ENCODE measurements around the gene GRID1. TPM values are rescaled to one million over a fixed set of nuclear protein-coding genes. Genes with fewer than 3 reads are reported as not detected.

GRID1 gene
- total RNA-seq, 1 donor from 2014 or later, result 7.1 TPM

- Histone ChIP-seq H3K27me3 (no peaks in the 10 kb centered on the region), H3K4me3 (no peak overlapping the region), H3K9me3 (no peaks in the 10 kb centered on the region), H3K4me1 (no peaks in the 10 kb centered on the region), H3K36me3 (no peaks in the 10 kb centered on the region), H3K27ac (no peak overlapping the region)
- intact Hi-C loops (cut with DNase I), result no loop called here
- TF ChIP-seq CTCF (IDR thresholded peaks at IDR 0.05) (no peak), POLR2A (IDR thresholded peaks at IDR 0.05) (no peak), POLR2AphosphoS5 (IDR thresholded peaks at IDR 0.05; ENCODE audit: insufficient read depth in 1 of 2, low read depth in 1 of 2) (no peak)
- DNase-seq (ENCODE audit: extremely low spot score in 2 of 2), result no peak
Observed at GRCh38 chr10:86136934-86137333, 229.7 kb downstream of the GRID1 start.

GRCh38 chr10:86135191-86135590, 231.4 kb downstream of the GRID1 start:
- Histone ChIP-seq H3K36me3 (no peaks in the 10 kb centered on the region), H3K4me3 (no peak overlapping the region), H3K4me1 (no peaks in the 10 kb centered on the region), H3K27me3 (no peaks in the 10 kb centered on the region), H3K9me3 (no peaks in the 10 kb centered on the region), H3K27ac (no peak overlapping the region)
- no peak for TF ChIP-seq CTCF (IDR thresholded peaks at IDR 0.05)
- no peak for TF ChIP-seq POLR2AphosphoS5 (IDR thresholded peaks at IDR 0.05; ENCODE audit: insufficient read depth in 1 of 2, low read depth in 1 of 2)
- no peak for TF ChIP-seq POLR2A (IDR thresholded peaks at IDR 0.05)
- intact Hi-C loops (cut with DNase I), result no loop called here
- DNase-seq (ENCODE audit: extremely low spot score in 2 of 2), result no peak

GRCh38 chr10:86130737-86131475, 235.7 kb downstream of the GRID1 start:
- Histone ChIP-seq H3K9me3 (no peaks in the 10 kb centered on the region), H3K4me3 (no peak overlapping the region), H3K27ac (no peak overlapping the region), H3K27me3 (no peaks in the 10 kb centered on the region), H3K4me1 (no peaks in the 10 kb centered on the region), H3K36me3 (no peaks in the 10 kb centered on the region)
- TF ChIP-seq CTCF (IDR thresholded peaks at IDR 0.05), result no peak
- no peak for TF ChIP-seq POLR2A (IDR thresholded peaks at IDR 0.05)
- TF ChIP-seq POLR2AphosphoS5 (IDR thresholded peaks at IDR 0.05; ENCODE audit: insufficient read depth in 1 of 2, low read depth in 1 of 2), result no peak
- intact Hi-C loops (cut with DNase I), result no loop called here
- DNase-seq (ENCODE audit: extremely low spot score in 2 of 2), result no peak

- Histone ChIP-seq H3K9me3 (no peaks in the 10 kb centered on the region), H3K4me1 (no peaks in the 10 kb centered on the region), H3K27ac (no peak overlapping the region), H3K36me3 (no peaks in the 10 kb centered on the region), H3K4me3 (no peak overlapping the region), H3K27me3 (no peaks in the 10 kb centered on the region)
- no peak for DNase-seq (ENCODE audit: extremely low spot score in 2 of 2)
- intact Hi-C loops (cut with DNase I), result no loop called here
- no peak for TF ChIP-seq CTCF (IDR thresholded peaks at IDR 0.05)
Observed at GRCh38 chr10:86130041-86130440, 236.6 kb downstream of the GRID1 start.

GRCh38 chr10:86128360-86128759, 238.2 kb downstream of the GRID1 start:
- H3K4me3 ChIP-seq, result no peak overlapping the region
- no peak for DNase-seq (ENCODE audit: extremely low spot score in 2 of 2)
- H3K9me3 ChIP-seq, result no peaks in the 10 kb centered on the region
- no peak overlapping the region for H3K27ac ChIP-seq
- intact Hi-C loops (cut with DNase I), result no loop called here
- no peaks in the 10 kb centered on the region for H3K36me3 ChIP-seq
- H3K27me3 ChIP-seq, result no peaks in the 10 kb centered on the region
- no peak for TF ChIP-seq CTCF (IDR thresholded peaks at IDR 0.05)
- TF ChIP-seq POLR2A (IDR thresholded peaks at IDR 0.05), result no peak
- no peak for TF ChIP-seq POLR2AphosphoS5 (IDR thresholded peaks at IDR 0.05; ENCODE audit: insufficient read depth in 1 of 2, low read depth in 1 of 2)
- no peaks in the 10 kb centered on the region for H3K4me1 ChIP-seq
